Activated naive CD8-positive, alpha-beta T cell treated with anti-CD3 and anti-CD28 coated beads, Interleukin-2, amount 10 ng/mL, durations not matched to agents 7 days and 5 days (primary cell): Measurements from ENCODE around the gene PITPNC1. TPM values are rescaled to one million over a fixed set of nuclear protein-coding genes. Genes with fewer than 3 reads are reported as not detected.

ENCODE experiments used
- ATAC-seq: fragments of 150-1000 bp; cut with Tn5 transposase; one replicate; pipeline ENCODE4 v1.10.0; 2021; ENCODE audit warnings: low read depth, moderate library complexity
- POLR2A ChIA-PET: fragments of 350-600 bp; sonication (Branson Sonifier 250); formaldehyde crosslinking; loops from one replicate; lab custom pipeline; 2021; ENCODE audit warnings: antibody characterized with exemption; lab: Charles Lee
- DNase-seq: peaks from one replicate; pipeline ENCODE4 v3.0.0; 2021
- H3K27ac Mint-ChIP-seq: one replicate; pipeline ENCODE4 v1.8.0; 2022; ENCODE audit warnings: mild to moderate bottlenecking, mixed read lengths
- H3K27me3 Mint-ChIP-seq: one replicate; pipeline ENCODE4 v1.8.0; 2022; ENCODE audit warnings: mild to moderate bottlenecking, moderate library complexity, mixed read lengths
- H3K36me3 Mint-ChIP-seq: one replicate; pipeline ENCODE4 v1.8.0; 2021; ENCODE audit warnings: mild to moderate bottlenecking, mixed read lengths
- H3K4me1 Mint-ChIP-seq: one replicate; pipeline ENCODE4 v1.8.0; 2021; ENCODE audit warnings: mixed read lengths
- H3K4me3 Mint-ChIP-seq: one replicate; pipeline ENCODE4 v1.8.0; 2022; ENCODE audit warnings: mild to moderate bottlenecking, moderate library complexity, mixed read lengths
- H3K9me3 Mint-ChIP-seq: one replicate; pipeline ENCODE4 v1.8.0; 2021; ENCODE audit warnings: mixed read lengths
- total RNA-seq, 2 experiments: library from RNA; stranded (reverse); gene quantifications; one replicate each; pipeline ENCODE4 v1.2.3, GENCODE V29; 2021

Gene PITPNC1
- total RNA-seq, 2 experiments from 2014 or later = 100 to 104 TPM

DNA sequence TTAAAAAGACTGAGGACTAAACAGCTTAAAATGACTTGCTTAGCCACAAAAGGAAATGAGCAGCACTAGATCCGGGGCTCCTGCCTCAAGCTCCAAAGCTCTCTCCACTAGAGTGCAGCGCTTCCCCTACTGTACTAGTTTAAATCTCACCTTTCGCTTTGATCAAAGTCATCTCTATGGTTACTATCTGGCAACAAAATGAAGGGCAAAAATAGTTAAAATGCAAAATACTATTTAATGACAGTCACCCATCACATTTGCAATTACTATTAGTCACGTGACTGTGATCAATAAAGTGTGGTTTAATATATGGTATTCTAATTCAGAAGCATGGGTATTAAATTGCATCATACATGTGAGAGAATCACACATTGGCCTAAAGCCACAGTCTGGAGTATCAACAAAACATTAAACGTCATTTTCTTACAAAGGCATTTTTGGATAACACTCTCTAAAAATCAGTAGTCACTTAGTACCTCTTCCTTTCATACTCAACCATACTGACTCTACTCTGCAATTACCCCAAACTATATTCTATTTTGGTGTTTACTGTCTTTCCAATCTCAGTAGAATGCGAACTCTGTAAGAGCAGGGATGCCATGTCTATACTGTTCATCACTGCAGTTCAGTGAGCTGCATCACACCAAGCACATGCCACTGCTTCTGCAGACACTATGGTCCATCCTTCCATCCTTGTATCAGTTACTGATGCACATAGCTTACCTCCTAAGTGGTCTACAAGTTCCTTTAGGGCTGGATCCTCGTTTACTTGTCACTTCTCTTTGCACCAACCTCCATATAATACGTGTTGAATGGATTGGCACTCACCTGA is 16.9 kb upstream of the PITPNC1 start:
- POLR2A ChIA-PET = interaction anchor here (0.8 to 0.9 kb wide), 2 partner anchors 17 to 18 kb away, joined by 3 read pairs; no protein-coding TSS in a partner anchor
- Mint-ChIP-seq H3K4me3 (peak overlapping the region; percentile 60), H3K36me3 (peaks cover 29% of the 10 kb centered on the region), H3K27me3 (no peaks in the 10 kb centered on the region), H3K4me1 (peaks cover 51% of the 10 kb centered on the region), H3K27ac (peak overlapping the region; percentile 79), H3K9me3 (no peaks in the 10 kb centered on the region)
- ATAC-seq = peak; percentile 94
- DNase-seq = no peak

DNA sequence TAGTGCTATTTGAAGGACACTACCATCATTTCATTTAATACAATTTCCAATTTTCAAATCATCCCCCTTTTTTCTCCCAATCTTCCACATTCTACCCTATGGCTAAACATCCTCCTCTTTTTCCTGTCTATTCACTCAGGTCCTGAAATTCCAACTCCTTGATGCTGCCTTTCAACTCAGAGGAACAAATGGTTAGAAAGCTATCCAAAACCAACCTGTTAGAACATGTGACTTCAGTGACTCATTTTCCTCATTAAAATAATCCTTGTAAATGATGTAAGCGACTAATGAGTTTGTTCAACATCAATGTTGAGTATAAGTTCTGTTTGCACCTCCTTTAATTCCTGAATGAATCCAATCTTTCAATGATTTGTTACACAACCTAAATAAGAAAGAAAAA is 16.2 kb upstream of the PITPNC1 start:
- POLR2A ChIA-PET = no interaction called here
- peak overlapping the region; percentile 83 for H3K27ac Mint-ChIP-seq
- H3K27me3 Mint-ChIP-seq = no peaks in the 10 kb centered on the region
- H3K4me3 Mint-ChIP-seq = no peak overlapping the region
- ATAC-seq (no peak), DNase-seq (no peak)
- peaks cover 56% of the 10 kb centered on the region for H3K4me1 Mint-ChIP-seq
- H3K36me3 Mint-ChIP-seq = peaks cover 28% of the 10 kb centered on the region
- no peaks in the 10 kb centered on the region for H3K9me3 Mint-ChIP-seq

DNA sequence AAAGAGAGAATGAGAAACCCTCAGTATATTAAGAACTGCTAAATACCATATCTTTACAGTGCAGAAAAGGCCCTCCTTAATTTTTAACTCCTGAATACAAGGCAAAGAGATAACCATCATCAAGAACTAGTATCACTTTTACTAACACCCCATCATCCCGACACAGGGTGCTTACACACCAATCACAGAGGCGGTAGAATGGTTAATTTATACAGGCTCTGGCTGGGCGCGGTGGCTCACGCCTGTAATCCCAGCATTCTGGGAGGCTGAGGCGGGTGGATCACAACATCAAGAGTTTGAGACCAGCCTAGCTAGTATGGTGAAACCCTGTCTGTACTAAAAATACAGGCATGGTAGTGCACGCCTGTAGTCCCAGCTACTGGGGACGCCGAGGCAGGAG is 14.9 kb upstream of the PITPNC1 start:
- Mint-ChIP-seq H3K27me3 (no peaks in the 10 kb centered on the region), H3K36me3 (peaks cover 26% of the 10 kb centered on the region), H3K27ac (peak overlapping the region; percentile 39), H3K4me1 (peaks cover 58% of the 10 kb centered on the region), H3K4me3 (peak overlapping the region; percentile 28), H3K9me3 (no peaks in the 10 kb centered on the region)
- POLR2A ChIA-PET = no interaction called here
- no peak for DNase-seq
- ATAC-seq = no peak

DNA sequence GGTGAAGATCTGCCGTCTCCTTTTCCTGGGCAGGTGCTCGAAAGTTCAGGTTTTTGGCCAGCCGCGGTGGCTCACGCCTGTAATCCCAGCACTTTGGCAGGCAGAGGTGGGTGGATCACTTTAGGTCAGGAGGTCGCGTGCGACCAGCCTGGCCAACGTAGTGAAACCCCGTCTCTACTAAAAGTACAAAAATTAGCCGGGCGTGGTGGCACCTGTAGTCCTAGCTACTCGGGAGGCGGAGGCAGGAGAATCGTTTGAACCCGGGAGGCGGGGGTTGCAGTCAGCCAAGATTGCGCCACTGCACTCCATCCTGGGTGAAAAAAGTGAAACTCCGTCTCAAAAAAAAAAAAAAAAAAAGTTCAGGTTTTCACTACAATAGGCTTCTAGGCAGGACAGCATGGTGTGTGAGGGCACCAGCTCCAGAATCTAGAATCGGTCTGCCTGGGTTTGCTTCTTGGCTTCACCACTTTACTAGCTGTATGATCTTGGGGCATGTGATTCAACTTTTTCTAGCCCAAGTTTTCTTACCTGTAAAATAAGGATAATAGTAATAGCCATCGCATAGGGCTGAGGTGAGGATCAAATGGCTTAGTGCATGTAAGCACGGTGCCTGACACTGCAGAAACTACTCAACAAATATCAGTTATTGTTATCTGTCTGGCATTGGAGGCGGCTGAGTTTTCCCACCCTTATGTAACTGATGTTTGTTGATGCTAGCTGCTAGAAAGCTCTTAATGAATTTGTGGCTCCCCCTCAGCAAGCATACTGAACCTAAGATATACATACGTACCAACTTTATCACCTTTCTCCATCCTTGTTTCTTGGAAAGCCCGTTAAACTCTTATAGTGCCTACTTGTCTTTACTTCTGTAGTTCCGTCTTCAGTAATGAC is 12.0 kb upstream of the PITPNC1 start:
- ATAC-seq (no peak), DNase-seq (no peak)
- Mint-ChIP-seq H3K27me3 (no peaks in the 10 kb centered on the region), H3K36me3 (peaks cover 24% of the 10 kb centered on the region), H3K27ac (peak overlapping the region; percentile 93), H3K4me3 (peak overlapping the region; percentile 94), H3K4me1 (peaks cover 45% of the 10 kb centered on the region), H3K9me3 (no peaks in the 10 kb centered on the region)
- POLR2A ChIA-PET = interaction anchor here (0.7 to 2.9 kb wide), 7 partner anchors 9 to 990 kb away, joined by 3 to 14 read pairs (median 5); partner anchors contain the start of genes NOL11 and PITPNC1

DNA sequence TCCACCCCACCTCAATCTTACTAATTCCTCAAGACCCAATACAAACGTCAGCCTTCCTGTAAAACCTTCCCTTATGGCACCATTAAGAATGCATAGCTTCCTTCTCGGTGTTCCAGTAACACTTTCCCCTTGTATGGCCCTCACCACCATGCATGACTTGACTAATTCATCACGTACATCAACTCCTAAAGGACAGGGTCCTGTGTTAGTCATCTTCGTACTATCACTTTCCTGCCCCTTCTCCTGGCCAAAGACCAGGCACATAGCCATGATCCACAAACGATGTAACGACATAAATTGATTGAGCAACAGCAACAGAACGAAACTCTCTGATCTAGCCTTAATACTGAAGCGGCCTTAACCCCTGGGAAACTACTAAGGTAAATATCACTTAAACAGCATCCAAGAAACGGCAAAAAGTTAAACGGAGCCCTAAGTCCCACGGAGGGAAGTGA is 11.3 kb upstream of the PITPNC1 start:
- Mint-ChIP-seq H3K4me3 (peak overlapping the region; percentile 94), H3K27ac (peak overlapping the region; percentile 93), H3K4me1 (peaks cover 38% of the 10 kb centered on the region), H3K36me3 (peaks cover 18% of the 10 kb centered on the region), H3K9me3 (no peaks in the 10 kb centered on the region), H3K27me3 (no peaks in the 10 kb centered on the region)
- DNase-seq (no peak), ATAC-seq (peak; percentile 7)
- POLR2A ChIA-PET = interaction anchor here (0.5 to 2.9 kb wide), 6 partner anchors 9 to 352 kb away, joined by 3 to 14 read pairs (median 5); partner anchors contain the start of genes NOL11 and PITPNC1

DNA sequence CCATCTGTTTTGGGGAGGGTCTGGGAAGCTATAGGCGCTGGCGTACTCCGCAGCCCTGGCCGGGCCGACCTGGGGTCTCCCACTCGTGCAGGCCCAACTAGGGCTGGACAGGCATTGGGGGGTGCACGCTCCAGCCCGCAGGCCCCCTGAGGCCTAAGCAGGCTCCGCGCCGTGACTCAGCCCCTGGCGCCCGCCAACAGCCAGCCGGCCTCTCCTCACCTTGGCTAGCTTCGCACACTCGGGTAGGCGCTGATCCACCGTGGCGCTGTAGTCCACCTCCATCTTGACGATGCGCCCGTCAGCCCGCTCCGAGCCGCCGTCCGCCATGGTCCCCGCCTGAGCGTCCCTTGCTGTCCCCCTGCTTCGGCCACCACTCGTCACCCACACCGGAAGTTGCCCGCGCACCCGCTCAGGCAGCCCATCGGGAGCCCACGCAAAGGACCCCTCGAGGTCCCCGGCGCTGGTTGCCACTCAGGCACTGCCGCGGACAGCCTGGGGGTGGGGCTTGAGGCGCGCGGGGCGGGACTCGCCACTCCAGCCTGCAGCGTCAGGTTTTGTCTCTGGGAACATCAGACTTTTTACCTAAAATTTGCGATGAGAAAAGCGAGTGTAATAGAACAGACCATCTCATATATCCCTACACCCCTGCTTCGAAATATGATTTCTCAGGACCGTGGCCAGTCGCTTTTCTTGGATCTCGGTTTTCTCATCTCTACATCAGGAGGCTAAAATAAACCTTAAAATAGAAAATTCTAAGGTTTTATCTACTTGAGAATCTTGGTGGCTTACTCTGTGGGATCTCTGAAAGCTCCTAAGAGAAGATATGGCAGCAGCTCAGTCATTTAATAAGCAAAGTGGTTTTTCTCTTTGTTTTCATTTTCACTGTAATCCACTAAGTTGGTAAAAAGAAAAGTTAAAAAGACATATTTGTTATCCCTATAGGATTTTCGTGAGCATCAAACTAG is 10.6 kb upstream of the PITPNC1 start, which contains the start of gene PSMD12:
TSS of gene PSMD12 (minus strand) at position 385 of the 965 bp plus-strand sequence. CDS start at position 327, 58 bp downstream.
- H3K27me3 Mint-ChIP-seq = no peaks in the 10 kb centered on the region
- H3K36me3 Mint-ChIP-seq = peaks cover 14% of the 10 kb centered on the region
- H3K4me3 Mint-ChIP-seq = peak within 1 kb of the TSS; percentile 94
- no peaks in the 10 kb centered on the region for H3K9me3 Mint-ChIP-seq
- H3K27ac Mint-ChIP-seq = peak within 1 kb of the TSS; percentile 93
- peak; percentile 98 for DNase-seq
- peaks cover 34% of the 10 kb centered on the region for H3K4me1 Mint-ChIP-seq
- POLR2A ChIA-PET = interaction anchor here (0.5 to 2.9 kb wide), 5 partner anchors 8 to 351 kb away, joined by 4 to 14 read pairs (median 5); partner anchors contain the start of genes NOL11 and PITPNC1
- ATAC-seq = peak; percentile 93

DNA sequence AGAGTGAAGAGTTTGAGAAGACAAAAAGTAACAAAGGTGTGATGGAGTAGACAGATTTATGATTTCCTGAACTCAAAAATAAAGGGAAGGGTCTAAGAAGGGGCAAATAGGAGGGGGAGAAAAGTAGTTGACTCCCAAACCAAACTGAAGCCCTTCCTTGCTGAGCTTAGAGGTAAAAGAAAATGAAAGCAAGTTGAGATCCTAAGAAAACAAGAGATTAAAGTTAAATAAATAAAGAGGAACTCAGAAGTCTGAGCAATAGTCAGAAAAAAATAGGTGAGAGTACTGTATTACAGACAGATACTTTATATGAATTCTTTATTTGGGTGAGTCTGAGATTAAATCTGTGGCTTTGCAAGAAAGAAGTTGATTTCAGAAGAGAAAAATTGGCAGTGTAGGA is 7.4 kb upstream of the PITPNC1 start:
- POLR2A ChIA-PET = interaction anchor here (0.6 to 2.6 kb wide), 2 partner anchors 9 to 383 kb away, joined by 4 to 6 read pairs; no protein-coding TSS in a partner anchor
- ATAC-seq (no peak), DNase-seq (no peak)
- H3K27me3 Mint-ChIP-seq = no peaks in the 10 kb centered on the region
- H3K4me1 Mint-ChIP-seq = peaks cover 18% of the 10 kb centered on the region
- H3K36me3 Mint-ChIP-seq = peaks cover 5% of the 10 kb centered on the region
- H3K4me3 Mint-ChIP-seq = no peak overlapping the region
- H3K27ac Mint-ChIP-seq = no peak overlapping the region
- H3K9me3 Mint-ChIP-seq = no peaks in the 10 kb centered on the region

DNA sequence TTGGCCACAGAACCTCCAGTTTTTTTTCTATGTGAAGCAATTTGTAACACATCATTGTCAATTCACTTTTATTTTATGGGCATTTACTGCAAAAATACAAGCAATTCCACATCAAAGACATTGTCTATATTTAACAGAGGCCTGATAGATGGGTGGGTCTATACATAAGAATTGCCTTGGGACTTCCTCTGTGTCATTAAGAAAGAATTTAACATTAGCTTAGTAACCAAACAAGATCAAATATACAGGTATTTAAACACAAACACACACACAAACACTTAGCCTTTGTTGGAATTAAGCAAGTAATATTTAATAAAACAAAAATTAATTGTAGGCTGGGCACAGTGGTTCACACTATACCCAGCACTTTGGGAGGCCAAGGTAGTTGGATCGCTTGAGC is 4.3 kb upstream of the PITPNC1 start:
- H3K27ac Mint-ChIP-seq = no peak overlapping the region
- H3K36me3 Mint-ChIP-seq = no peaks in the 10 kb centered on the region
- ATAC-seq (no peak), DNase-seq (no peak)
- no peak overlapping the region for H3K4me3 Mint-ChIP-seq
- POLR2A ChIA-PET = no interaction called here
- H3K4me1 Mint-ChIP-seq = peaks cover 21% of the 10 kb centered on the region
- no peaks in the 10 kb centered on the region for H3K27me3 Mint-ChIP-seq
- H3K9me3 Mint-ChIP-seq = no peaks in the 10 kb centered on the region

DNA sequence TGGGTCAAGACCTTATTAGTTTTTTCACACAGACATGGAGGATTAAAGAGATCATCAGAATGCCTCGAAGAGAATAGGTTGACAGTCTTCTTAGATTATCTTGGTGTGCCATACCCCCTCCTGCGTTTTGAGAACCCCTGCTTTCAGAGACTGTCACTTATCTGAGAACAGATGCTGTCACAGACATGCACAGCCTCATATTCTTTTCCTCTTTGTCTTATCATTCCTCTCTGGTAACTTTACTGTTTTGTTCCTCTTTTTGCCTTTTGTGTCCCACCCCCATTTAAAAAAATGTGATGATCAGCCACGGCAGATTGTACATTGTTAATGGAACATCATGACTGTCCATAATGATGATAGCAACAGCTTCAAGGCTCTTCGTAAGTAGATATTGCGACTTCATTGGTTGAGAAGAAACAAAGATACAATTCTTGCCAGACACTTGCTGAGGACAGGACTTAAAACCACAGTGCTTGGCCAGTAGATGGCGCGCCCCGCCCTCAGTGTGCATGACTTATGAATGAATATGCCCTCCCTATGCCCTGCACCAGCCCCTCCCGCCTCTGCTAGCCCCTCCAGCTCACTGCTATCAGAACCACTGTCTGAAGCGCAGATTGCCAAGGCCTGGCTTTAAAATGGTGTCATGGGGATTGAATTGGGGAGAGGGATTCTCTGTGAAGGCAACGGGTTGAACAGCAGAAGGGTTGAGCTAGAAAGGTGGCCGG is 2.6 kb upstream of the PITPNC1 start:
- ATAC-seq = peak; percentile 37

DNA sequence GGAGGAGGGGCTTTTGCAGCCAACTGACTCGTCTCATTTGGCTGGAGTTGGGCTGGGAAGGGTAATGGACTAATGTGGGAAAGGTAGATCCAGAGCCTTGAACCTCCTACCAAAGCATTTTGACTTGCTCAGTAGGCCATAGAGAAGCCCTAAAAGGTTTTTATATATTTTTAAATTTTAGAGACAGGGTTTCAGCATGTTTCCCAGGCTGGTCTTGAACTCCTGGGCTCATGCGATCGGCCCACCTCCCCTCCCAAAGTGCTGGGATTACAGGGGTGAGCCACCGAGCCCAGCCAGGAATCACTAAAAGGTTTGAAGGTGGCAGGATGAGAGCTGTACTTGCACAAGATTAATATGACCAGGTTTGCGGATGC is 2.0 kb upstream of the PITPNC1 start:
- DNase-seq (no peak), ATAC-seq (no peak)
- peaks cover 31% of the 10 kb centered on the region for H3K4me1 Mint-ChIP-seq
- peak overlapping the region; percentile 3 for H3K4me3 Mint-ChIP-seq
- H3K27ac Mint-ChIP-seq = peak overlapping the region; percentile 61
- H3K27me3 Mint-ChIP-seq = no peaks in the 10 kb centered on the region
- H3K9me3 Mint-ChIP-seq = no peaks in the 10 kb centered on the region
- peaks cover 5% of the 10 kb centered on the region for H3K36me3 Mint-ChIP-seq
- POLR2A ChIA-PET = interaction anchor here (0.5 to 7.3 kb wide), 8 partner anchors 9 to 450 kb away, joined by 3 to 120 read pairs (median 4); partner anchors contain the start of genes BPTF and NOL11

More for the DNA sequence above, 2.6 kb upstream of the PITPNC1 start:
- Mint-ChIP-seq H3K9me3 (no peaks in the 10 kb centered on the region), H3K27ac (peak overlapping the region; percentile 61), H3K36me3 (peaks cover 5% of the 10 kb centered on the region), H3K4me1 (peaks cover 27% of the 10 kb centered on the region), H3K27me3 (no peaks in the 10 kb centered on the region), H3K4me3 (peak overlapping the region; percentile 58)
- DNase-seq = peak; percentile 89
- POLR2A ChIA-PET = interaction anchor here (0.5 to 7.3 kb wide), 8 partner anchors 9 to 451 kb away, joined by 3 to 120 read pairs (median 4); partner anchors contain the start of genes BPTF and NOL11

DNA sequence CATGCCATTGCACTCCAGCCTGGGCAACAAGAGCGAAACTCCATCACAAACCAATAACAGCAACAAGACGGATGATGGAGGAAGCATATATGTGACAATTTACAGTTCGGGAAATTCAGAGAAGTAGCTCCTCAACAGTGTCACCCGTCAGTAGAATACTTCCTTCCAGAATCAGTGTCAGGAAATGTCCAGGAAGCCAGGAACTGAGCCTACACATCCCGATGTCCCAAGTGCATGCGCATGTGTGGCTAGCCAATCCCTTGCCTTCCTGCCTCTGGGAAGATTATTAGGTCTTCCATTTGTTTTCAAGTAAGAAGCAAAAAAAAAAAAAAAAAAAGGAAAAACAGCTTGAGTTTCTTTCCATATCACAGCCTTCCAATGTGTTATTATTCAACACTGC is 1.4 kb upstream of the PITPNC1 start:
- Mint-ChIP-seq H3K36me3 (peaks cover 5% of the 10 kb centered on the region), H3K4me3 (peak overlapping the region; percentile 93)
- POLR2A ChIA-PET = interaction anchor here (0.6 to 7.3 kb wide), 10 partner anchors 10 to 342 kb away, joined by 3 to 120 read pairs (median 4); partner anchors contain the start of gene NOL11

More for the DNA sequence above, 1.4 kb upstream of the PITPNC1 start:
- DNase-seq = no peak
- Mint-ChIP-seq H3K4me1 (peaks cover 35% of the 10 kb centered on the region), H3K27ac (no peak overlapping the region), H3K9me3 (no peaks in the 10 kb centered on the region), H3K27me3 (no peaks in the 10 kb centered on the region)
- no peak for ATAC-seq
